ENCODE results near the gene TNRC18.
"Not testable (repeated sequence)": the region's sequence is repeated elsewhere in the genome, so short reads cannot be mapped to it uniquely, and the experiment has no call there.

The TNRC18 gene

GRCh38 chr7:5315761-5316160, 107.9 kb downstream of the TNRC18 start:
- Histone ChIP-seq H3F3A (ENCODE audit: insufficient read depth, low read length) (no peaks in the 10 kb centered on the region), H3K36me3 (ENCODE audit: insufficient read depth, low read length) (peaks cover 16% of the 10 kb centered on the region), H3K4me1 (ENCODE audit: insufficient read depth, low read length, severe bottlenecking) (no peaks in the 10 kb centered on the region), H3K9me3 (ENCODE audit: low read length) (no peaks in the 10 kb centered on the region), H3K79me2 (ENCODE audit: insufficient read depth, low read length) (no peaks in the 10 kb centered on the region), H3K4me2 (ENCODE audit: low read length) (no peak overlapping the region), H4K20me1 (ENCODE audit: insufficient read depth, low read length) (no peaks in the 10 kb centered on the region), H3K27ac (ENCODE audit: low read depth, low read length, poor library complexity, severe bottlenecking) (no peak overlapping the region), H2AFZ (ENCODE audit: low read length) (no peak overlapping the region), H3K4me3 (ENCODE audit: low read depth, low read length, poor library complexity, severe bottlenecking) (no peak overlapping the region), H3K27me3 (ENCODE audit: insufficient read depth, low read length) (no peaks in the 10 kb centered on the region), H3K9ac (ENCODE audit: low read length) (no peak overlapping the region), H3K9me2 (ENCODE audit: low read depth, low read length) (no peaks in the 10 kb centered on the region)
- TF ChIP-seq EZH2 (IDR thresholded peaks at IDR 0.05; ENCODE audit: borderline replicate concordance, low read length) (no peak), CTCF (IDR thresholded peaks at IDR 0.05; ENCODE audit: low read length) (no peak)

GRCh38 chr7:5314864-5315263, 108.8 kb downstream of the TNRC18 start:
- no peak overlapping the region for H3K9ac ChIP-seq (ENCODE audit: low read length)
- TF ChIP-seq EZH2 (IDR thresholded peaks at IDR 0.05; ENCODE audit: borderline replicate concordance, low read length) = no peak
- no peak for TF ChIP-seq CTCF (IDR thresholded peaks at IDR 0.05; ENCODE audit: low read length)

DNA sequence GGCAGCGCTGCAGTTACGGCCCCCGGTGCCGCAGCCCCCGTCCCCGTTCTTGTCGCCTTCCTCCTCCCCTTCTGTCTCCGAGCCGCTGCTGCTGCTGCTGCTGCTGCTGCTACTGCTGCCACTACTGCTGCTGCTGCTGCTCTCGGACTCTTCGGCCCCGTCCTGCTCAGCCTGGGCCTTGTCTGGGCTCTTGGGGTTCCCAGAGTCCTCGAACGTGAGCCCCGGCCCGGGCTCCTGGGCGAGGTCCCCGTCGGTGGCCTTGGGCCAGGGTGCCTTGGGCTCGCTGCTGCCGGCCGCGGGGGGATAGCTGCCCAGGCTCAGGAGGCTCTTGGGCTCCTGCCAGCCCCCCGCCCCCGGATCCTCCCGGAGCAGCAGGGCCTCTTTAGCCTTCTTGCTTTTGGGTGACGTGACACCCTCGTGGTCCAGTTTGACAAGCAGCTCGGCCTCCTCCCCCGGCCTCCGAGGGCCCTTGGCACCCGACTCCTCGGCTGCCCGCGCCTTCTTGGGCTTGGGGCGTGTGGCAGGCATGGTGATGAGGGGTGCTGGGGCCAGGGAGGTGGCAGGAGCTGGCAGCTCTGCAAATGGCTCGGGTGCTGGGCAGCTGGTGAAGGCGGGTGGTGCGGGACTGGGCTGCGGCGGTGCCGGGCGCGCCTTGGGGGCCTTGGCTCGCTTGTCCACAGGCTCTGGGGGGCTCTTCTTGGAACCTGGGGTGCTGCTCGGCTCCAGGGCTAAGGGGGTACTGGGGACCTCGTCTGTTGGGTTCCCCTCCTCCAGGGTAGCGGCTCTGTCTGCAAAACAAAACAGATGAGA, 110.4 kb downstream of the TNRC18 start:
- H3K27me3 ChIP-seq (ENCODE audit: insufficient read depth, low read length); H3K27ac ChIP-seq (ENCODE audit: low read depth, low read length, poor library complexity, severe bottlenecking); H3K9me2 ChIP-seq (ENCODE audit: low read depth, low read length); H3K4me3 ChIP-seq (ENCODE audit: low read depth, low read length, poor library complexity, severe bottlenecking); H3K4me1 ChIP-seq (ENCODE audit: insufficient read depth, low read length, severe bottlenecking); H3K79me2 ChIP-seq (ENCODE audit: insufficient read depth, low read length); H3K9me3 ChIP-seq (ENCODE audit: low read length); H3K9ac ChIP-seq (ENCODE audit: low read length); H3K4me2 ChIP-seq (ENCODE audit: low read length); H3F3A ChIP-seq (ENCODE audit: insufficient read depth, low read length); H4K20me1 ChIP-seq (ENCODE audit: insufficient read depth, low read length); H2AFZ ChIP-seq (ENCODE audit: low read length): not testable (repeated sequence)
- H3K36me3 ChIP-seq (ENCODE audit: insufficient read depth, low read length) = peaks cover 14% of the 10 kb centered on the region

More at GRCh38 chr7:5314864-5315263, 108.8 kb downstream of the TNRC18 start:
- Histone ChIP-seq H4K20me1 (ENCODE audit: insufficient read depth, low read length) (no peaks in the 10 kb centered on the region), H3K9me3 (ENCODE audit: low read length) (no peaks in the 10 kb centered on the region), H2AFZ (ENCODE audit: low read length) (no peak overlapping the region), H3K4me1 (ENCODE audit: insufficient read depth, low read length, severe bottlenecking) (no peaks in the 10 kb centered on the region), H3K27ac (ENCODE audit: low read depth, low read length, poor library complexity, severe bottlenecking) (no peak overlapping the region), H3K27me3 (ENCODE audit: insufficient read depth, low read length) (no peaks in the 10 kb centered on the region), H3K36me3 (ENCODE audit: insufficient read depth, low read length) (peaks cover 14% of the 10 kb centered on the region), H3K4me2 (ENCODE audit: low read length) (no peak overlapping the region), H3K9me2 (ENCODE audit: low read depth, low read length) (no peaks in the 10 kb centered on the region), H3K79me2 (ENCODE audit: insufficient read depth, low read length) (no peaks in the 10 kb centered on the region), H3F3A (ENCODE audit: insufficient read depth, low read length) (no peaks in the 10 kb centered on the region), H3K4me3 (ENCODE audit: low read depth, low read length, poor library complexity, severe bottlenecking) (no peak overlapping the region)

DNA sequence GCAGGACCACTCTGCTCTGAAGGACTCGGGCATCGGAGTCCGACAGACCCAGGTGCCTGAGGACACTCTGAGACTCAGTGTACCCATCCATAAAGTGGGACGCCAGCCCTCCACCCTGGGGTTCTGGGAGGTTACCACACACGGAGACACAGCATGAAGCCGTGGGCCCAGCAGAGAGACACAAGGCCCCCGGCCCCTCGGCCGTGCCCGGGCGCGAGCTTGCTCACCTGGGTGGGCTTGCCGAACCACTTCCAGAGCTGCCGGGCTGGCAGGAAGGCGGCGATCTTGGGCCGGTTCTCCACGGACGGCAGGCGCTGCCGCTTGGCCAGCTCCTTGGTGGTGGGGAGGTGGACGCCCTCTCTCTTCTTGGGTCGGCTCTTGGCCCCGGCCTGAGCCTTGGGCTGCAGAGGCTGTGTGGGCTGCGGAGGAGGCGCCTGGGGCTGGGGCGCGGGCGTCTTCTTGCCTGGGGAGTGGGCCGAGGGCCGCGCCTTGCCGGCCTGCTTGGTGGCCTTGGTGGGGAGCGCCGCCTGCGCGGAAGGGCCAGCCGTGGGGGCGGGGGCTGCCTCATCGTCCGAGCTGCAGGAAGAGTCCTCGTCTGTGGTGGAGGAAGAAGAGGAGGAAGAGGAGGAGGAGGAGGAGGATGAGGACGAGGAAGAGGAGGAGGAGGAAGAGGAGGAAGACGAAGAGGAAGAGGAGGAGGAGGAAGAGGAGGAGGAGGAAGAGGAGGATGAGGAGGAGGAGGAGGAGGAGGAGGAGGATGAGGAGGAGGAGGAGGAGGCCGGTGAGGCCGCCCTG, 111.2 kb downstream of the TNRC18 start:
- not testable (repeated sequence) for H3K4me3 ChIP-seq (ENCODE audit: low read depth, low read length, poor library complexity, severe bottlenecking); H3K9me3 ChIP-seq (ENCODE audit: low read length); H3K27me3 ChIP-seq (ENCODE audit: insufficient read depth, low read length); H3K4me1 ChIP-seq (ENCODE audit: insufficient read depth, low read length, severe bottlenecking); H3K4me2 ChIP-seq (ENCODE audit: low read length); H3K9ac ChIP-seq (ENCODE audit: low read length); H3K9me2 ChIP-seq (ENCODE audit: low read depth, low read length); H3K79me2 ChIP-seq (ENCODE audit: insufficient read depth, low read length); H3F3A ChIP-seq (ENCODE audit: insufficient read depth, low read length); H2AFZ ChIP-seq (ENCODE audit: low read length); H4K20me1 ChIP-seq (ENCODE audit: insufficient read depth, low read length); H3K27ac ChIP-seq (ENCODE audit: low read depth, low read length, poor library complexity, severe bottlenecking)
- peaks cover 14% of the 10 kb centered on the region for H3K36me3 ChIP-seq (ENCODE audit: insufficient read depth, low read length)
